ENCODE data around the gene CEP19.

CEP19 gene

GRCh38 chr3:196677931-196678330 is 34.1 kb downstream of the CEP19 start:
- TF ChIP-seq CTCF (IDR thresholded peaks at IDR 0.05; ENCODE audit: extremely low read depth, insufficient read depth, missing control alignments) = no peak
- in situ Hi-C loops (cut with MboI; ENCODE audit: low pct_unique_long_range_greater_than_20kb, low sequenced_read_pairs, unreplicated experiment) = no loop called here
- no peak for DNase-seq (ENCODE audit: low spot score)

- in situ Hi-C loops (cut with MboI; ENCODE audit: low pct_unique_long_range_greater_than_20kb, low sequenced_read_pairs, unreplicated experiment) = no loop called here
- TF ChIP-seq CTCF (IDR thresholded peaks at IDR 0.05; ENCODE audit: extremely low read depth, insufficient read depth, missing control alignments) = no peak
- no peak for DNase-seq (ENCODE audit: low spot score)
These were observed 34.7 kb downstream of the CEP19 start for GRCh38 chr3:196677353-196677752.

- TF ChIP-seq CTCF (IDR thresholded peaks at IDR 0.05; ENCODE audit: extremely low read depth, insufficient read depth, missing control alignments) = no peak
- in situ Hi-C loops (cut with MboI; ENCODE audit: low pct_unique_long_range_greater_than_20kb, low sequenced_read_pairs, unreplicated experiment) = no loop called here
- no peak for DNase-seq (ENCODE audit: low spot score)
These were observed 38.4 kb downstream of the CEP19 start for GRCh38 chr3:196673632-196674031.

GRCh38 chr3:196670339-196670738 is 41.7 kb downstream of the CEP19 start:
- TF ChIP-seq CTCF (IDR thresholded peaks at IDR 0.05; ENCODE audit: extremely low read depth, insufficient read depth, missing control alignments) = no peak
- no peak for DNase-seq (ENCODE audit: low spot score)
- in situ Hi-C loops (cut with MboI; ENCODE audit: low pct_unique_long_range_greater_than_20kb, low sequenced_read_pairs, unreplicated experiment) = no loop called here

GRCh38 chr3:196667056-196667825 is 44.8 kb downstream of the CEP19 start:
- no peak for TF ChIP-seq CTCF (IDR thresholded peaks at IDR 0.05; ENCODE audit: extremely low read depth, insufficient read depth, missing control alignments)
- in situ Hi-C loops (cut with MboI; ENCODE audit: low pct_unique_long_range_greater_than_20kb, low sequenced_read_pairs, unreplicated experiment) = no loop called here
- no peak for DNase-seq (ENCODE audit: low spot score)

GRCh38 chr3:196666001-196666867 is 45.8 kb downstream of the CEP19 start:
- in situ Hi-C loops (cut with MboI; ENCODE audit: low pct_unique_long_range_greater_than_20kb, low sequenced_read_pairs, unreplicated experiment) = no loop called here
- no peak for DNase-seq (ENCODE audit: low spot score)
- TF ChIP-seq CTCF (IDR thresholded peaks at IDR 0.05; ENCODE audit: extremely low read depth, insufficient read depth, missing control alignments) = no peak

Data from GM13977 (cell line).